GM23338 (cell line): ENCODE measurements around the gene TMUB1. TPM values are rescaled to one million over a fixed set of nuclear protein-coding genes. Genes with fewer than 3 reads are reported as not detected.

Experiments used
- ATAC-seq: fragments of 200-7000 bp; cut with Tn5 transposase; 3 replicates; pipeline ENCODE4 v1.9.1; 2020
- DNase-seq: peaks from one replicate; pipeline ENCODE4 v3.0.0-alpha.2; 2015; ENCODE audit warnings: low spot score
- H2AFZ ChIP-seq: fragments of 200-600 bp; sonication (generic); 2 replicates; pipeline ENCODE4 v1.8.0; 2016; ENCODE audit warnings: antibody characterized with exemption, mild to moderate bottlenecking, moderate library complexity
- H3F3A ChIP-seq: fragments of 200-600 bp; sonication (generic); replicated peaks from 2 replicates; pipeline ENCODE4 v1.8.0; 2017; ENCODE audit warnings: antibody characterized with exemption, mixed run types, low read depth
- H3K27ac ChIP-seq: fragments of 200-600 bp; sonication (generic); 2 replicates; pipeline ENCODE4 v1.6.1; 2016; ENCODE audit warnings: low read depth
- H3K27me3 ChIP-seq: fragments of 200-600 bp; sonication (generic); 2 replicates; pipeline ENCODE4 v1.8.0; 2016; ENCODE audit warnings: mild to moderate bottlenecking, mixed run types, moderate library complexity; ENCODE audit not compliant: insufficient read depth
- H3K36me3 ChIP-seq: fragments of 200-600 bp; sonication (generic); 2 replicates; pipeline ENCODE4 v1.8.0; 2016; ENCODE audit warnings: mild to moderate bottlenecking; ENCODE audit not compliant: insufficient read depth
- H3K4me1 ChIP-seq: fragments of 200-600 bp; sonication (generic); 2 replicates; pipeline ENCODE4 v1.8.0; 2016; ENCODE audit warnings: mild to moderate bottlenecking, moderate library complexity; ENCODE audit not compliant: insufficient read depth
- H3K4me2 ChIP-seq: fragments of 200-600 bp; sonication (generic); 2 replicates; pipeline ENCODE4 v1.7.1; 2017; ENCODE audit warnings: mixed run types
- H3K4me3 ChIP-seq: fragments of 200-600 bp; sonication (generic); 2 replicates; pipeline ENCODE4 v1.6.1; 2016; ENCODE audit warnings: mixed run types
- H3K79me2 ChIP-seq: fragments of 200-600 bp; sonication (generic); replicated peaks from 2 replicates; pipeline ENCODE4 v1.8.0; 2017; ENCODE audit warnings: mild to moderate bottlenecking; ENCODE audit not compliant: insufficient read depth
- H3K9me2 ChIP-seq: fragments of 200-600 bp; sonication (generic); 2 replicates; pipeline ENCODE4 v1.8.0; 2017; ENCODE audit not compliant: insufficient read depth
- H4K20me1 ChIP-seq: fragments of 200-600 bp; sonication (generic); replicated peaks from 2 replicates; pipeline ENCODE4 v1.8.0; 2017; ENCODE audit warnings: mild to moderate bottlenecking; ENCODE audit not compliant: insufficient read depth
- H3K27ac Mint-ChIP-seq: 2 replicates; pipeline ENCODE4 v1.8.0; 2020; ENCODE audit warnings: inconsistent platforms, mild to moderate bottlenecking, moderate library complexity, mixed read lengths
- H3K27me3 Mint-ChIP-seq: 3 replicates; pipeline ENCODE4 v1.8.0; 2022; ENCODE audit warnings: low read depth, mild to moderate bottlenecking, moderate library complexity, mixed read lengths, inconsistent platforms; ENCODE audit not compliant: insufficient read depth, poor library complexity
- H3K36me3 Mint-ChIP-seq: 3 replicates; pipeline ENCODE4 v1.8.0; 2021; ENCODE audit warnings: low read depth, mild to moderate bottlenecking, inconsistent platforms, moderate library complexity, mixed read lengths
- H3K4me1 Mint-ChIP-seq: 3 replicates; pipeline ENCODE4 v1.8.0; 2020; ENCODE audit warnings: mild to moderate bottlenecking, inconsistent platforms, mixed read lengths
- H3K4me3 Mint-ChIP-seq: 3 replicates; pipeline ENCODE4 v1.8.0; 2021; ENCODE audit warnings: moderate library complexity, mild to moderate bottlenecking, inconsistent platforms, mixed read lengths
- H3K9me3 Mint-ChIP-seq: 3 replicates; pipeline ENCODE4 v1.8.0; 2020; ENCODE audit warnings: moderate library complexity, mild to moderate bottlenecking, inconsistent platforms, mixed read lengths
- CREB1 ChIP-seq: fragments of 250-450 bp; sonication (Bioruptor Pico); IDR thresholded peaks from 2 replicates; pipeline ENCODE4 v1.5.0; 2020; ENCODE audit warnings: low read depth, mild to moderate bottlenecking, moderate library complexity
- EZH2 ChIP-seq: fragments of 200-600 bp; sonication (generic); IDR thresholded peaks from one replicate; pipeline ENCODE4 v1.8.0; 2017; ENCODE audit warnings: antibody characterized with exemption, mild to moderate bottlenecking, low read depth; ENCODE audit not compliant: unreplicated experiment
- EZH2phosphoT487 ChIP-seq: fragments of 200-600 bp; sonication (generic); IDR thresholded peaks from one replicate; pipeline ENCODE4 v1.8.1; 2018; ENCODE audit warnings: antibody characterized with exemption; ENCODE audit not compliant: unreplicated experiment
- JUNB ChIP-seq: IDR thresholded peaks from one replicate; pipeline ENCODE4 v1.6.1; 2016; ENCODE audit warnings: antibody characterized with exemption; ENCODE audit not compliant: unreplicated experiment
- POLR2AphosphoS5 ChIP-seq: IDR thresholded peaks from 2 replicates; pipeline ENCODE4 v1.6.1; 2016; ENCODE audit warnings: antibody characterized with exemption, low read depth
- polyA plus RNA-seq: library from polyadenylated mRNA; unstranded; fragments of >200 nt; fragmentation: Nextera tagmentation; extraction: Ambion mirVana; gene quantifications from 2 replicates; pipeline ENCODE4 v1.2.1, GENCODE V29; 2016
- total RNA-seq: library from RNA; depleted of rRNA; stranded (reverse); fragments of >200 nt; shearing (Covaris generic); gene quantifications from 2 replicates; pipeline ENCODE4 v1.2.3, GENCODE V29; 2014
- TF ChIP-seq, protein P1 (sequence below): IDR thresholded peaks from one replicate; pipeline ENCODE4 v1.6.1; 2018; ENCODE audit warnings: antibody characterized with exemption; ENCODE audit not compliant: unreplicated experiment

TMUB1 gene
- total and polyA plus RNA-seq, 2 experiments from 2014 or later: 47.6 to 61.1 TPM

GRCh38 chr7:151079199-151079910, 3.9 kb downstream of the TMUB1 start:
- peaks cover 23% of the 10 kb centered on the region for H3K36me3 Mint-ChIP-seq

GRCh38 chr7:151078233-151079040, 4.9 kb downstream of the TMUB1 start:
- ATAC-seq (0 out of 3 replicates have a peak, but pooled peaks have one; percentile 0), DNase-seq (no peak)
- peak overlapping the region; percentile 89 for H3K4me3 Mint-ChIP-seq

More at GRCh38 chr7:151079199-151079910, 3.9 kb downstream of the TMUB1 start:
- Histone ChIP-seq H3K79me2 (peaks cover 6% of the 10 kb centered on the region; the same call in 1 of the 2 replicates), H3F3A (0 out of 2 replicates have a peak, but pooled peaks cover 15% of the 10 kb centered on the region), H2AFZ (no peak overlapping the region), H3K4me1 (peaks cover 31% of the 10 kb centered on the region), H3K4me3 (peak overlapping the region; percentile 91), H4K20me1 (peaks cover 12% of the 10 kb centered on the region), H3K27me3 (peaks cover 8% of the 10 kb centered on the region), H3K36me3 (no peaks in the 10 kb centered on the region), H3K9me2 (no peaks in the 10 kb centered on the region), H3K4me2 (peak overlapping the region; percentile 98), H3K27ac (no peak overlapping the region)
- Mint-ChIP-seq H3K27me3 (peaks cover 23% of the 10 kb centered on the region), H3K9me3 (peaks cover 2% of the 10 kb centered on the region; the same call in 1 of the 3 replicates), H3K27ac (no peak overlapping the region), H3K4me3 (peak overlapping the region; percentile 89), H3K4me1 (peaks cover 37% of the 10 kb centered on the region)
- ATAC-seq (no peak), DNase-seq (no peak)
- TF ChIP-seq, protein P1, sequence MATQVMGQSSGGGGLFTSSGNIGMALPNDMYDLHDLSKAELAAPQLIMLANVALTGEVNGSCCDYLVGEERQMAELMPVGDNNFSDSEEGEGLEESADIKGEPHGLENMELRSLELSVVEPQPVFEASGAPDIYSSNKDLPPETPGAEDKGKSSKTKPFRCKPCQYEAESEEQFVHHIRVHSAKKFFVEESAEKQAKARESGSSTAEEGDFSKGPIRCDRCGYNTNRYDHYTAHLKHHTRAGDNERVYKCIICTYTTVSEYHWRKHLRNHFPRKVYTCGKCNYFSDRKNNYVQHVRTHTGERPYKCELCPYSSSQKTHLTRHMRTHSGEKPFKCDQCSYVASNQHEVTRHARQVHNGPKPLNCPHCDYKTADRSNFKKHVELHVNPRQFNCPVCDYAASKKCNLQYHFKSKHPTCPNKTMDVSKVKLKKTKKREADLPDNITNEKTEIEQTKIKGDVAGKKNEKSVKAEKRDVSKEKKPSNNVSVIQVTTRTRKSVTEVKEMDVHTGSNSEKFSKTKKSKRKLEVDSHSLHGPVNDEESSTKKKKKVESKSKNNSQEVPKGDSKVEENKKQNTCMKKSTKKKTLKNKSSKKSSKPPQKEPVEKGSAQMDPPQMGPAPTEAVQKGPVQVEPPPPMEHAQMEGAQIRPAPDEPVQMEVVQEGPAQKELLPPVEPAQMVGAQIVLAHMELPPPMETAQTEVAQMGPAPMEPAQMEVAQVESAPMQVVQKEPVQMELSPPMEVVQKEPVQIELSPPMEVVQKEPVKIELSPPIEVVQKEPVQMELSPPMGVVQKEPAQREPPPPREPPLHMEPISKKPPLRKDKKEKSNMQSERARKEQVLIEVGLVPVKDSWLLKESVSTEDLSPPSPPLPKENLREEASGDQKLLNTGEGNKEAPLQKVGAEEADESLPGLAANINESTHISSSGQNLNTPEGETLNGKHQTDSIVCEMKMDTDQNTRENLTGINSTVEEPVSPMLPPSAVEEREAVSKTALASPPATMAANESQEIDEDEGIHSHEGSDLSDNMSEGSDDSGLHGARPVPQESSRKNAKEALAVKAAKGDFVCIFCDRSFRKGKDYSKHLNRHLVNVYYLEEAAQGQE: peak; percentile 31
- no peak for TF ChIP-seq CREB1 (CRISPR knock-in tag)

More at GRCh38 chr7:151078233-151079040, 4.9 kb downstream of the TMUB1 start:
- peaks cover 6% of the 10 kb centered on the region; the same call in 1 of the 2 replicates for H3K79me2 ChIP-seq
- no peak overlapping the region for H3K27ac ChIP-seq
- Mint-ChIP-seq H3K27me3 (peaks cover 24% of the 10 kb centered on the region), H3K27ac (no peak overlapping the region), H3K4me1 (peaks cover 37% of the 10 kb centered on the region), H3K9me3 (peaks cover 2% of the 10 kb centered on the region; the same call in 1 of the 3 replicates), H3K36me3 (peaks cover 28% of the 10 kb centered on the region)
- TF ChIP-seq JUNB (no peak), EZH2phosphoT487 (no peak), POLR2AphosphoS5 (peak; percentile 44; the same call in 1 of the 2 replicates), EZH2 (no peak)
- 0 out of 2 replicates have a peak, but pooled peaks cover under 1% of the 10 kb centered on the region for H3K36me3 ChIP-seq
- no peaks in the 10 kb centered on the region for H3K9me2 ChIP-seq
- peak overlapping the region; percentile 29; the same call in 1 of the 2 replicates for H3K4me2 ChIP-seq
- no peaks in the 10 kb centered on the region for H3K27me3 ChIP-seq
- H2AFZ ChIP-seq: no peak overlapping the region
- 0 out of 2 replicates have a peak, but pooled peaks cover 15% of the 10 kb centered on the region for H3F3A ChIP-seq
- peaks cover 12% of the 10 kb centered on the region for H4K20me1 ChIP-seq
- H3K4me1 ChIP-seq: peaks cover 25% of the 10 kb centered on the region
- peak overlapping the region; percentile 91; the same call in 1 of the 2 replicates for H3K4me3 ChIP-seq
